NCI-H748 (cell line): Measurements from ENCODE around the gene NLN.
"Not testable (repeated sequence)": the region's sequence is repeated elsewhere in the genome, so short reads cannot be mapped to it uniquely, and the experiment has no call there.

Experiments
- DNase-seq: peaks from one replicate; lab custom pipeline; 2025; ENCODE audit not compliant: unreplicated experiment; lab: John Stamatoyannopoulos, UW

NLN gene

DNA sequence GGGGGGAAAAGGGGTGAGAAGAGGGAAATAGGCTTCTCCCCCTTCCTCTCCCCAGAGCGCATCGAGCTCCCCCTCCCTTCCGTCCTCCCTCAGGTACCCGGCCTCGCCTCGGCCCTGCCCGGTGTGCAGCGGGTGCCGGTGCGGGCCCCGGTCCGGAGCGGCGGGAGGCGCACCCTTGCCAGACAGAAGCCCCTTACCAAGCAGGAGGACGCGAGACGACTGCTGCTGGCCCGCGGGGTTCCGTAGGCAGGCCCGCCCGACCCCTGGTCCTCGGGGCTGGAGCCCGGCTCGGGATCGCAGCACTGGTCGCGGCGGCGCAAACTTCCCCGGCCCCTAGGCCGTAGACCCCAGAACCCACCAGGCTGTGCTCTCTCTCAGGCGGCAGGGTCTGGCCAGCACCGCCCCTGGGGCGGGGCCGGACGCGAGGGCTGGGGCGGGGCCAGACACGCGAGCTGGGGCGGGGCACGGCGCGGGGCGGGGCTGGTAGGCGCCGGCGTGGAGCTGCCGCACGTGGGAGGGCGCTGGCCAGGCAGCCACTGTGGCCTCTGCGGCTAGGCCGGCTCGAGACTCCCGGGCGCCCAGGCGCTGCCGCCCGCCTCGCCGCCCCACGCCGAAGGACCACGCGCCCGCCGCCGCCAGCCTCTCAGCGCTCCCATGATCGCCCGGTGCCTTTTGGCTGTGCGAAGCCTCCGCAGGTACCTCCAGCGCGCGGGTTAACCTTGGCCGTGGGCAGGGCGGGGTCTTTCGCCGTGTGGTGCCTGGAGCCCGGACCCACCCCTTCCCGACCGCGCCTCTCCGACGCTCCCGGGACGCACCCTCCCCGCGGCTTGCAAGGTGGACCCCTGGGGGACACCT, at the start of gene NLN, which contains the start of gene SGTB:
Gene NLN (plus strand): TSS at position 486 of the 855 bp plus-strand sequence. CDS start 169 bp downstream, at position 655.
Gene SGTB (minus strand): TSS at position 390 of the 855 bp plus-strand sequence. CDS start 1,302 bp downstream, outside the sequence.
- DNase-seq: peak; percentile 89

- no peak for DNase-seq
Observed at GRCh38 chr5:65672796-65673195, 49.2 kb upstream of the NLN start.

- DNase-seq: no peak
Observed at GRCh38 chr5:65674749-65675148, 47.3 kb upstream of the NLN start.

DNA sequence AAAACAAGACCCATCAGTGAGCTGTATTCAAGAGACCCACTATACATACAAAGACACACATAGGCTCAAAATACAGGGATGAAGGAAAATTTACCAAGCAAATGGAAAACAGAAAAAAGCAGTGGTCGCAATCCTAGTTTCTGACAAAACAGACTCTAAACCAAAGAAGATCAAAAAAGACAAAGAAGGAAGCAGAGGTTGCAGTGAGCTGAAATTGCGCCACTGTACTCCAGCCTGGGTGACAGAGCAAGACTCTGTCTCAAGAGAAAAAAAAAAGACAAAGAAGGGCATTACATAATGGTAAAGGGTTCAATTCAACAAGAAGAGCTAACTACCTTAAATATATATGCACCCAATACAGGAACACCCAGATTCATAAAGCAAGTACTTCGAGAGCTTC, 45.9 kb upstream of the NLN start:
- DNase-seq: not testable (repeated sequence)

DNA sequence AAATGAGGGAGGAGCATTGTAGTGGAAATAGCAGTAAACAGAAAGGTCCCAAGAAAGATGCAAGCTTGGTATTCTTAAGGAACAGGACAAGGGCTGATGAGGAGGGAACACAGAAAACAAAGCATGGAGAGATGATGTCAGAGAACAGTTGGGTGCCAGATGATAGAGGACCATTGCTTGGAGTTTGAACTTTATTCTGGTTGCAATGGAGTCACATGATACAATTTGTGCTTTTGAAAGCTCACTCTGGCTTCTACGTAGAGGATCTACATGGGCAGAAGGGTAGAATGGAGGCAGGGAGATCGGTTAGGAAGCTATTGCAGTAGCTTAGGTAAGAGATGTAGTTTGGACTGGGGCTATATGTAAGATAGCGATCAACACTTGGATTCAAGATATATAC, 39.9 kb upstream of the NLN start:
- DNase-seq: no peak

DNA sequence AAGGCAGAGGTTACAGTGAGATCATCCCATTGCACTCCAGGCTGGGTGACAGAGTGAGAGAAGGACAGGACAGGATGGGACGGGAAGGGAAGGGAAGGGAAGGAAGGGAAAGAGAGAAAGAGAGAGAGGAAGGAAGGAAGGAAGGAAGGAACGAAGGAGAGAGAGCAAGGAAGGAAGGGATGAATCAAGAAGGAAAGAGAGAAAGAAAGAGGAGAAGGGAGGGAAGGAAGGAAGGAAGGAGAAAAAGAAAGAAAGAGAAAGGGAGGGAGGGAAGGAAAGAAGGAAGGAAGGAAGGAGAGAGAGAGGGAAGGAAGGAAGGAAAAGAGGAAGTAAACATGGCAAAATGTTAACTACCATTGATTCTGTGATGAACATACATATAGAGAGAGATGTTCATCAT, 28.9 kb upstream of the NLN start:
- no peak for DNase-seq

DNA sequence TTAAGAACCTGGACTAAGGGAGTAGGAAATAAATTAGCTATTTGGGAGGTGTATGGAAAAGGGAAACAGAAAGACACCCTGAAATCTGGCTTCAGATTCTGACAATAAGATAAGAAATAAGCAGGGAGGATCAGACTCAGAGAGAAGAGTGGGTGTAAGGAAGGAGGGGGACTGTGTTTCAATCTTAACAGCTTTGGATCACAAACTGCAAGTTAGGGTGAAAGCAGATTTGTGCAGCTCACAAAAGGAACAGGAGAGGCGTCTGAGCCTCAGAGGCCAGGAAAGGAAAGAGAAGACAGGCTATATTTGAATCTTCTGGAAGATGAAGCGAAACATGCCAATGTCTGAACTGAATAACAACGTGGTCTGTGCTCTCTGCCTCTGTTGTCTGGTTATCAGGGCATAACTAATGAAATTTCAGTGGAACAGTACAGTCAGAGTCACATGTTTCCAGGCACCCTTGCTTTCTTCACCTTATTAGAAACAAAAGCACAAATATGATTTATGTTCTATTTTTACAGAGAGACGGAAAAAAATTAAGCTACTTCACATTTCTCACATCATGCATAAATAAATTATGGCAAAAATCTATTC, 26.7 kb upstream of the NLN start:
- no peak for DNase-seq

GRCh38 chr5:65695896-65696295, 26.1 kb upstream of the NLN start:
- no peak for DNase-seq

DNA sequence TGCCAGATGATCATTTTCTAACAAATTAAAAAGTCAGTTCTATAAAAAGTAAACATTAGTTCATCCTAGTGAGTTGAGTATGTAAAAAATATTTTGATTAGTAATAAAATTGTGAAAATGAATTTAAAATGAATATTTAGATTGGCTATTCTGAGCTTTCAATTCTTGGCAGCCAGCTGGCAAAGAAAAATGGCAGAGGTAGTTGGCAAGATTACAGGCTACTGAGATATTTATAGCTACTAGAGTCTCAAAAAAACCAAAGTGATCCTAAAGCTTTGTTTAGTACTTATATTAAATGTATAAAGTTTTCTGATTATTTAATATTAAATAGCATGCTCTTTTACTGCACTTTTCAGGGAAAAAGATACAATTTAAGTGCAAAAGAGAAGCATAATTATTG, 25.1 kb upstream of the NLN start:
- no peak for DNase-seq

DNA sequence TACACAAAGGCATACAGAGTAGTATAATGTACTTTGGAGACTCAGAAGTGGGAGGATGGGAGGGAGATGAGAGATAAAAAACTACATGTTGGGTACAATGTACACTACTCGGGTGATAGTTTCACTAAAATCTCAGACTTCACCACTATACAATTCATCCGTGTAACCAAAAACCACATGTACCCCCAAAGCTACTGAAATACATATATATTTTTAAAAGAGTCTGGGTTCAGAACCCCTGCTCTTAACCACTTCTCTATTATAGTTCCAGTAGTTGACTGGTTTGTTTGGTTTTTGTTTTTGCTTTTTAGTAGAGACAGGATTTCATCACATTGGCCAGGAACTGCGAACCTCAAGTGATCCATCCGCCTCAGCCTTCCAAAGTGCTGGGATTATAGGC, 22.7 kb upstream of the NLN start:
- DNase-seq: no peak

- no peak for DNase-seq
Observed at GRCh38 chr5:65702036-65702435, 20.0 kb upstream of the NLN start.

DNA sequence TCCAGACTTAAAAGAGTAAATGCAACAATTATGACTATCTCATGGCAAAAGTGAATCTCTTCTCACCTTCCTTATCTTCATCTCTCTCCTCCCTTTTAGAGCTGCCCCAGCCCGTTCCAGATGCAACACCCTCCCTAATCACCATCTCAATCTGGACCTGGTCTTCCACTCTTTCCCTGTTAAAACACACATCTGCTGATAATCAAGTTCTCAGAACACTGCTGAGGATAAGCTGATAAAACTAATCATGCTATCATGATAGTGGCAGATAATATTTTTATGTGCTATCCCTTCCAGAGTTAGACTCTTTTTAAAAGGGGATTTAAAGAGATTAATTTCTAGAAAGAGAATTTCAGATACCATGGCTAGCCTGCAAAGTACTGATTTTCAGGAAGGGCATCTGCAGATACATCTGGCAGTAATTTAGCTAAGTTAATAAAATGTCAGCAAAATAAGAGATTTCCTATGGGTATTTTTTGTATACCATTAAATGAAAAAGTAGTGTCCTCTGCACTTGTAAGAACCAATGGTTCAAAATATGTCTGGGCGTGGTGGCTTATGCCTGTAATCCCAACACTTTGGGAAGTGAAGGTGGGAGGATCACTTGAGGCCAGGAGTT, 17.3 kb upstream of the NLN start:
- DNase-seq: no peak

GRCh38 chr5:65707663-65708062, 14.3 kb upstream of the NLN start:
- DNase-seq: no peak

- no peak for DNase-seq
Observed at GRCh38 chr5:65708145-65708544, 13.9 kb upstream of the NLN start.

DNA sequence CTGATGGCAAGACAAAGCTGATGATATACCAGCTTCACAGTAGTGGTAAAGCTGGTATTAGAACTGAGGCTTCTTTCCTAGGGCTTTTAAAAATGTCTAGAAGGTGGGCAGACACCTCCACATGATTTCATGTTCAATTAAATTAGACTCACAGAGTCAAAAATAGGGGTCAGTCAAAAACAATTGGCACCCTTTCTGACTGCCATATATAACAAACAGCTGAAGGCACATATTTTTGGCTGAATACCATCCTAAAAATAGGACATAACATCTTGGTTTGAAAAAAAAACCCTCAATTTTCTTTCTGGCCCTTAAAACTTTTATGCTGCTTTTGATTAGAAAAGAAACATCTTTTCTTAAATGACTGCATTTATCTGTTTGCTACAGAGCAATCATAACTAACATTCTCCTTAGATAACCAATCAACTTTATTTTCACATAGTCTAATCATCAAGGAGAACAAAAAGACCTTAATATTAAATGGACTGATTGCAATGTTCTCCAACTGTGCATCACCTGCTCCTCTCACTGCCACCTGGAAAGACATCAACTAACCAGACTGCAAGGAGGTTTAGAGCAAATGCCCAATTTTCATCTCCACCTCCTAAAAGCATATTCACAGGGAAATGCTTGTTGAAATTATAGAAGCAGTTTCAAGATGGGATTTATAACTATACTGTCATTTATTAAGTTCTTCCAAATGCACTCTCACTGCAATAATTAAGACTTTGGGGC, 3.3 kb upstream of the NLN start:
- DNase-seq: no peak

DNA sequence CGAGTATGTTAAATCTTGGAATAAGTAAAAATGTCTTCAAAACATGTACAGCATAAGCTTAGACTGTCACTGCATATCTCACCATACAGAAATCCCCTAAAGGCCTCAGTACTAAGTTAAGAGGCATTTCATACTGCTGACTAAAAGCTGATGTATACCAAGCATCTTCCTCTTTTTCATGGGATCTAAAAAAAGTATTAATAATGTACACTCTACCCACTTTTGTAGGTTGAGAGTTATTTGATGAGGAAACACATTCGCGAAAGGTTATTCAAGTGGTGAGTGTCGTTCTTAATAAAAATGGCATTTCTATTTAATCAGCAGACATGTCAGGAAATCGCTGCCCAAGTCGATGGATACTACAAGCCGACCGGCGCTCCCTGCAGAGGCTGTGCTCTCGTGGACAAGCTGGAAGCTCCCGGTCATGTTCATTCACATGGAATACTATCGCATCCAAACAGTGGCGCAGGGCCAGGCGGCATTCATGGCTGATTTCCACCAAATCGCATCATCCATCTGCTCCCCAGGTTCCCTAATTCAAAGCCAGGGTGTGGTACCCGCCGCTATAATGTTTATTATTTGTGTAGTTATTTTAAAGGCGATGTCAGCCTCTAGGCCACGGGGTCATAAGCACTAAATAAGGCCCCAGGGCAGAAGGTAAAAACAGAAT, 820 bp upstream of the NLN start:
- peak; percentile 84 for DNase-seq

- DNase-seq: peak; percentile 83
Observed at GRCh38 chr5:65722575-65723403, 784 bp downstream of the NLN start.

GRCh38 chr5:65727491-65728156, 5.6 kb downstream of the NLN start:
- no peak for DNase-seq

- no peak for DNase-seq
Observed at GRCh38 chr5:65728218-65728617, 6.2 kb downstream of the NLN start.
